Left ventricle myocardium inferior (tissue), 1 donor: ENCODE data around the gene UCHL1. TPM values are rescaled to one million over a fixed set of nuclear protein-coding genes. Genes with fewer than 3 reads are reported as not detected.

Source experiments
- DNase-seq: peaks from one replicate; pipeline ENCODE4 v3.0.0-alpha.2; 2020
- H3K27ac ChIP-seq: fragments of 200-600 bp; replicated peaks from 2 replicates; pipeline ENCODE4 v1.8.0; 2021
- H3K27me3 ChIP-seq: fragments of 200-600 bp; 2 replicates; pipeline ENCODE4 v1.8.0; 2021; ENCODE audit warnings: low read depth
- H3K36me3 ChIP-seq: fragments of 200-600 bp; 2 replicates; pipeline ENCODE4 v1.8.0; 2021
- H3K4me1 ChIP-seq: fragments of 200-600 bp; 2 replicates; pipeline ENCODE4 v1.8.0; 2021
- H3K4me3 ChIP-seq: fragments of 200-600 bp; 2 replicates; pipeline ENCODE4 v1.8.0; 2021; ENCODE audit warnings: mild to moderate bottlenecking, moderate library complexity
- H3K9me3 ChIP-seq: fragments of 200-600 bp; replicated peaks from 2 replicates; pipeline ENCODE4 v1.8.0; 2021
- CTCF ChIP-seq: fragments of 200-600 bp; IDR thresholded peaks from 2 replicates; pipeline ENCODE4 v1.8.0; 2021; ENCODE audit warnings: antibody characterized with exemption, mild to moderate bottlenecking, borderline replicate concordance
- intact Hi-C: fragments of 100-400 bp; cut with micrococcal nuclease; formaldehyde crosslinking; loops from one replicate; pipeline ENCODE4 v1.11.0; 2022
- total RNA-seq: library from RNA; stranded (reverse); fragmentation: NEBNext Ultra II Directional; extraction: Animal tissue kit (Norgen Biotek cat#: 25700); gene quantifications from one replicate; pipeline ENCODE4 v1.2.1, GENCODE V29; 2021
- donor health status: DM: no; HTN: yes; CAD: no; lungs with severe emphysema.

UCHL1 gene
- total RNA-seq, 1 donor from 2014 or later: 35.2 TPM

GRCh38 chr4:41219421-41219950, 37.2 kb upstream of the UCHL1 start:
- Histone ChIP-seq H3K4me3 (no peak overlapping the region), H3K27ac (no peak overlapping the region), H3K9me3 (no peaks in the 10 kb centered on the region), H3K36me3 (no peaks in the 10 kb centered on the region), H3K4me1 (peaks cover 29% of the 10 kb centered on the region), H3K27me3 (no peaks in the 10 kb centered on the region)
- no peak for DNase-seq
- intact Hi-C loops: loop anchor here (10.0 kb wide), 1 partner anchor 295 kb away; no protein-coding TSS in a partner anchor
- no peak for TF ChIP-seq CTCF

- DNase-seq: no peak
- Histone ChIP-seq H3K4me3 (no peak overlapping the region), H3K9me3 (no peaks in the 10 kb centered on the region), H3K36me3 (no peaks in the 10 kb centered on the region), H3K27ac (no peak overlapping the region), H3K27me3 (peaks cover 1% of the 10 kb centered on the region), H3K4me1 (peaks cover 6% of the 10 kb centered on the region)
- TF ChIP-seq CTCF: no peak
- intact Hi-C loops: no loop called here
Measured at GRCh38 chr4:41221850-41222645, 34.7 kb upstream of the UCHL1 start.

- Histone ChIP-seq H3K27me3 (peaks cover 4% of the 10 kb centered on the region), H3K9me3 (no peaks in the 10 kb centered on the region), H3K4me3 (no peak overlapping the region), H3K4me1 (no peaks in the 10 kb centered on the region), H3K27ac (no peak overlapping the region), H3K36me3 (no peaks in the 10 kb centered on the region)
- intact Hi-C loops: no loop called here
- no peak for DNase-seq
- no peak for TF ChIP-seq CTCF
Measured at GRCh38 chr4:41227902-41228301, 28.8 kb upstream of the UCHL1 start.

- H3K27me3 ChIP-seq: no peaks in the 10 kb centered on the region
- no peak overlapping the region for H3K27ac ChIP-seq
- TF ChIP-seq CTCF: peak; percentile 35
- intact Hi-C loops: no loop called here
- H3K36me3 ChIP-seq: no peaks in the 10 kb centered on the region
- no peak overlapping the region for H3K4me3 ChIP-seq
- no peaks in the 10 kb centered on the region for H3K9me3 ChIP-seq
- H3K4me1 ChIP-seq: no peaks in the 10 kb centered on the region
- no peak for DNase-seq
Measured at GRCh38 chr4:41232406-41232805, 24.3 kb upstream of the UCHL1 start.

- Histone ChIP-seq H3K27me3 (no peaks in the 10 kb centered on the region), H3K36me3 (no peaks in the 10 kb centered on the region), H3K27ac (no peak overlapping the region), H3K9me3 (no peaks in the 10 kb centered on the region), H3K4me1 (no peaks in the 10 kb centered on the region), H3K4me3 (no peak overlapping the region)
- TF ChIP-seq CTCF: no peak
- intact Hi-C loops: no loop called here
- no peak for DNase-seq
Measured at GRCh38 chr4:41232856-41233255, 23.9 kb upstream of the UCHL1 start.
